CD4-positive, alpha-beta memory T cell (primary cell): ENCODE data around the gene TTC4. TPM values are rescaled to one million over a fixed set of nuclear protein-coding genes. Genes with fewer than 3 reads are reported as not detected.

Experiments
- CTCF ChIA-PET: fragments of 350-600 bp; sonication (Branson Sonifier 250); formaldehyde crosslinking; loops from one replicate; lab custom pipeline; 2021; ENCODE audit warnings: inconsistent platforms; ENCODE audit not compliant: partially characterized antibody; lab: Charles Lee
- POLR2A ChIA-PET: fragments of 350-600 bp; sonication (Branson Sonifier 250); formaldehyde crosslinking; loops from one replicate; lab custom pipeline; 2021; ENCODE audit not compliant: partially characterized antibody; lab: Charles Lee
- DNase-seq, 5 donors: peaks; one replicate each; pipeline versions ENCODE4 v3.0.0 to v3.0.0-alpha.2; 2020 to 2022; ENCODE audit warnings: mixed read lengths in 1 of 5
- H3K27ac ChIP-seq: one replicate; pipeline ENCODE4 v1.7.0; 2013; ENCODE audit warnings: low read depth, low read length
- H3K27me3 ChIP-seq: 2 replicates; pipeline ENCODE4 v1.7.0; 2013; ENCODE audit warnings: mild to moderate bottlenecking, low read length, moderate library complexity; ENCODE audit not compliant: insufficient read depth
- H3K36me3 ChIP-seq: 2 replicates; pipeline ENCODE4 v1.7.0; 2013; ENCODE audit warnings: mild to moderate bottlenecking, low read length, moderate library complexity; ENCODE audit not compliant: insufficient read depth
- H3K4me1 ChIP-seq: 2 replicates; pipeline ENCODE4 v1.7.0; 2013; ENCODE audit warnings: mild to moderate bottlenecking, low read length, moderate library complexity; ENCODE audit not compliant: insufficient read depth
- H3K4me3 ChIP-seq, 2 donors: one replicate each; pipeline ENCODE4 v1.7.0; 2013; ENCODE audit warnings: low read length in 2 of 2, mild to moderate bottlenecking in 1 of 2
- H3K9me3 ChIP-seq, 2 donors: one replicate each; pipeline ENCODE4 v1.7.0; 2013; ENCODE audit warnings: low read length in 2 of 2, control low read depth in 1 of 2; ENCODE audit not compliant: control insufficient read depth in 1 of 2
- H3K27ac Mint-ChIP-seq, 7 donors: one replicate each; pipeline ENCODE4 v1.8.0; 2020 to 2021; ENCODE audit warnings: mixed read lengths in 7 of 7, mild to moderate bottlenecking in 6 of 7, inconsistent platforms in 3 of 7, moderate library complexity in 3 of 7
- H3K27me3 Mint-ChIP-seq, 2 donors: one replicate each; pipeline ENCODE4 v1.8.0; 2020 to 2021; ENCODE audit warnings: mixed read lengths in 2 of 2
- H3K36me3 Mint-ChIP-seq, 2 donors: one replicate each; pipeline ENCODE4 v1.8.0; 2020 to 2021; ENCODE audit warnings: mixed read lengths in 2 of 2, inconsistent platforms in 1 of 2, mild to moderate bottlenecking in 1 of 2
- H3K4me1 Mint-ChIP-seq, 4 donors: one replicate each; pipeline ENCODE4 v1.8.0; 2020 to 2021; ENCODE audit warnings: mixed read lengths in 4 of 4, mild to moderate bottlenecking in 1 of 4
- H3K4me3 Mint-ChIP-seq, 8 donors: one replicate each; pipeline ENCODE4 v1.8.0; 2020 to 2021; ENCODE audit warnings: mixed read lengths in 8 of 8, mild to moderate bottlenecking in 7 of 8, moderate library complexity in 6 of 8, inconsistent platforms in 3 of 8
- H3K9me3 Mint-ChIP-seq, 8 donors: one replicate each; pipeline ENCODE4 v1.8.0; 2020 to 2021; ENCODE audit warnings: mixed read lengths in 8 of 8, mild to moderate bottlenecking in 5 of 8, inconsistent platforms in 3 of 8, moderate library complexity in 1 of 8
- intact Hi-C: fragments of 100-400 bp; cut with micrococcal nuclease; formaldehyde crosslinking; loops from one replicate; pipeline ENCODE4 v1.15.1; 2023
- polyA plus RNA-seq, 2 donors: library from polyadenylated mRNA; unstranded; fragments of 300-500 nt; fragmentation: Illumina TruSeq; gene quantifications; one replicate each; pipeline ENCODE4 v1.2.3, GENCODE V29; 2021
- total RNA-seq, 2 experiments: library from RNA; stranded (reverse); gene quantifications; one replicate each; pipeline ENCODE4 v1.2.3, GENCODE V29; 2021

Gene TTC4
- total and polyA plus RNA-seq, 4 experiments from 2014 or later, result 20.0 to 24.5 (median 23.0) TPM

DNA sequence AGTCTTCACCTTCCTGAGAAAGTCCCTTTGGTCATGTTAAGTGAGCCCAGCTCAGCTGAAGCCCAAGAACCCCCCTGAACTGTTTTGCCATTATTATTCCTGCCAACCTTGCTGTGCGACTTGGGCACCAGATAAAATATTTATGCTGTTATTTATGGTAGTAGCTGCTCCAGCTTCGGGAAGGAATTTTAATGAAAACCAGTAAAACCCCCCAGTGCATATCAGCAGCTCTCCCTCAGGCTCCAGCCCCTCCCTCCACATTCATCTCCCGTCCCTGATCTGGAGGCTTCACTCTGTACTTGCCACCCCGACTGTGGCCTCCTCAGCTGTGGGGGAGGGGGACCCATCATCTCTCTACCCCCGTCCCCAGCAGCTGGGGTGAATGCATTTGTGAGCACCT lies 72.8 kb downstream of the TTC4 start:
- DNase-seq, result no peak
- no peaks in the 10 kb centered on the region for H3K27me3 Mint-ChIP-seq
- no peaks in the 10 kb centered on the region for H3K4me1 ChIP-seq
- H3K27ac ChIP-seq, result no peak overlapping the region
- intact Hi-C loops, result no loop called here
- H3K27ac Mint-ChIP-seq, result peak overlapping the region in 2 of 7 donors; percentile 36 to 83
- H3K27me3 ChIP-seq, result no peaks in the 10 kb centered on the region
- H3K4me3 ChIP-seq, result no peak overlapping the region
- POLR2A ChIA-PET, result interaction anchor here (0.7 kb wide), 1 partner anchor 12 kb away, joined by 3 read pairs; no protein-coding TSS in a partner anchor
- peaks cover 0 to 6% (median 2%) of the 10 kb centered on the region in 4 donors for H3K4me1 Mint-ChIP-seq
- peaks cover 32% of the 10 kb centered on the region for H3K36me3 ChIP-seq
- H3K36me3 Mint-ChIP-seq, result peaks cover 50 to 64% of the 10 kb centered on the region in 2 donors
- CTCF ChIA-PET, result interaction anchor here (1.1 to 2.2 kb wide), 3 partner anchors 12 to 21 kb away, joined by 3 to 7 read pairs (median 5); partner anchors contain the start of gene TTC22
- peaks cover 0 to 4% of the 10 kb centered on the region in 2 donors for H3K9me3 ChIP-seq
- H3K4me3 Mint-ChIP-seq, result no peak overlapping the region
- H3K9me3 Mint-ChIP-seq, result peaks cover 0 to 10% (median 0%) of the 10 kb centered on the region in 8 donors

DNA sequence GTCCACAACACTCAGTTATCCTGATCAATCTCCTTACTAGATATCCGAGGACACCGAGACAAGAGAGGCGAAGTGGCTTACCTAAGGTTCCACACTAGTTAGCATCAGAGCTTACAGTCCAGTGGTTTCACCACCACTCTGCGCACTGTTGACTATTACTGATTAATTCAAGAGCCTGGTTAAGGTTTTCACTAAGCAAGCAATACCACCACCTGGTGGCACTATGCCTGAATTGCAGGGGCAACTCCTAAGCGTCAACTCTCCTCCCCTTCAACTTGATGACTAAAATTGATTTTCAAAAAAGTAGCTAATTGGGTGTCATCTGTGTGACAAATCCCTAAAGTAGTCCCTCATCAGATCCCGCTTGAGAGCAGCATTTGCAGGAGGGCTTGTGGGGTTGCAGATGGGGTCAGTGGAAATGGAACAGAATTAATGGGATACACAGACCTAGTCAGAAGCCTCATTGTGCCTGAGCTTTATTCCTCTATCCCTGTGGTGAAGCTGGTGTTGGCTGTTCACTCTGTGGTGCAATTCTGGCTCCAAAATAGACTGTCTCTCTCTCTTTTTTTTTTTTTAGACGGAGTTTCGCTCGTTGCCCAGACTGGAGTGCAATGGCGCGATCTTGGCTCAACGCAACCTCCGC lies 76.3 kb downstream of the TTC4 start:
- Histone ChIP-seq H3K27ac (no peak overlapping the region), H3K4me1 (no peaks in the 10 kb centered on the region), H3K36me3 (peaks cover 15% of the 10 kb centered on the region), H3K9me3 (peaks cover 0 to 4% of the 10 kb centered on the region in 2 donors), H3K4me3 (no peak overlapping the region), H3K27me3 (no peaks in the 10 kb centered on the region)
- Mint-ChIP-seq H3K4me3 (no peak overlapping the region), H3K27me3 (no peaks in the 10 kb centered on the region), H3K36me3 (peaks cover 59 to 72% of the 10 kb centered on the region in 2 donors), H3K4me1 (peaks cover 2 to 26% (median 14%) of the 10 kb centered on the region in 4 donors), H3K27ac (no peak overlapping the region), H3K9me3 (peaks cover 0 to 10% (median 0%) of the 10 kb centered on the region in 8 donors)
- ChIA-PET POLR2A (interaction anchor here (1.8 kb wide), 1 partner anchor 9 kb away, joined by 4 read pairs; no protein-coding TSS in a partner anchor), CTCF (interaction anchor here (1.1 to 3.5 kb wide), 5 partner anchors 9 to 20 kb away, joined by 4 to 19 read pairs (median 4); partner anchors contain the start of gene TTC22)
- intact Hi-C loops, result no loop called here
- DNase-seq, result no peak

Other genes starting within 250 kb of the TTC4 start
- under 1 TPM; 0.64 to 1.00 TPM for gene ACOT11, start 167.6 kb upstream of the TTC4 start, total RNA-seq
- gene ACOT11, start 167.6 kb upstream of the TTC4 start, polyA plus RNA-seq, result not detected
- not detected for gene FAM151A, start 92.3 kb upstream of the TTC4 start, total RNA-seq
- not detected for gene FAM151A, start 92.3 kb upstream of the TTC4 start, polyA plus RNA-seq
- under 1 TPM; 0.22 to 0.38 TPM for gene MROH7, start 74.1 kb upstream of the TTC4 start, total RNA-seq
- not detected for gene MROH7, start 74.1 kb upstream of the TTC4 start, polyA plus RNA-seq
- 1 to 10 TPM; 5.0 to 6.0 TPM for gene PARS2, start 48.7 kb downstream of the TTC4 start, total RNA-seq
- gene PARS2, start 48.7 kb downstream of the TTC4 start, polyA plus RNA-seq, result 1 to 10 TPM in 1 of 2 donors, under 1 TPM in 1; 0.42 to 4.0 TPM
- 10 to 100 TPM; 18.6 to 19.0 TPM for gene TTC22, start 85.5 kb downstream of the TTC4 start, total RNA-seq
- gene TTC22, start 85.5 kb downstream of the TTC4 start, polyA plus RNA-seq, result 1 to 10 TPM; 1.4 to 5.5 TPM
- gene DHCR24, start 171.3 kb downstream of the TTC4 start, total RNA-seq, result 1 to 10 TPM; 7.1 to 7.6 TPM
- gene DHCR24, start 171.3 kb downstream of the TTC4 start, polyA plus RNA-seq, result 1 to 10 TPM; 5.9 to 9.9 TPM